Ovary (tissue), 9 donors: ENCODE measurements around the gene SOSTDC1. TPM values are rescaled to one million over a fixed set of nuclear protein-coding genes. Genes with fewer than 3 reads are reported as not detected.

Experiments used
- DNase-seq, 5 donors: peaks; one replicate each; pipeline ENCODE4 v3.0.0-alpha.2; 2019 to 2020
- H3K27ac ChIP-seq, 2 donors: fragments of 200-600 bp; one replicate each; pipeline versions ENCODE4 v1.5.1 to v1.8.0; 2019 to 2022
- H3K27me3 ChIP-seq: fragments of 200-600 bp; one replicate; pipeline ENCODE4 v1.8.0; 2022
- H3K36me3 ChIP-seq: fragments of 200-600 bp; sonication (generic); one replicate; pipeline ENCODE4 v1.5.1; 2019
- H3K4me1 ChIP-seq: one replicate; pipeline ENCODE4 v1.8.1; 2013; ENCODE audit warnings: mild to moderate bottlenecking, moderate library complexity; ENCODE audit not compliant: insufficient read depth
- H3K4me3 ChIP-seq: fragments of 200-600 bp; sonication (generic); one replicate; pipeline ENCODE4 v1.5.1; 2017
- H3K9me3 ChIP-seq, 2 donors: fragments of 200-600 bp in 1 of 2; sonication (generic) in 1 of 2; one replicate each; pipeline versions ENCODE4 v1.5.1 to v1.8.1; 2013 to 2019; ENCODE audit warnings: mild to moderate bottlenecking in 1 of 2, moderate library complexity in 1 of 2
- EP300 ChIP-seq: sonication (generic); formaldehyde crosslinking; IDR thresholded peaks from one replicate; pipeline ENCODE4 v1.6.1; 2017; ENCODE audit warnings: antibody characterized with exemption
- POLR2A ChIP-seq: fragments of 450-650 bp; IDR thresholded peaks from one replicate; pipeline ENCODE4 v1.6.1; 2017; ENCODE audit warnings: antibody characterized with exemption, mild to moderate bottlenecking, moderate library complexity
- WGBS, 3 donors: extraction: QIAGEN DNeasy Blood & Tissue Kit in 1 of 3; methylation state at CpG; one replicate each; pipeline versions ENCODE4 v1.1.5 to v1.1.7; 2013 to 2017; 5-methylcytosine and 5-hydroxymethylcytosine counted together
- intact Hi-C, 4 donors: fragments of 100-400 bp; cut with DNase I; formaldehyde crosslinking; loops; one replicate each; pipeline versions ENCODE4 v1.11.0 to v1.15.1; 2022 to 2023
- polyA plus RNA-seq, 2 donors: library from polyadenylated mRNA; stranded (reverse); fragments of 200-250 nt in 1 of 2; fragments of 350-450 nt in 1 of 2; fragmentation: Illumina TruSeq in 1 of 2; extraction: RNeasy Lipid Tissue Mini Kit (QIAGEN cat#74804) in 1 of 2; gene quantifications; one replicate each; pipeline ENCODE4 v1.2.3, GENCODE V29; 2013 to 2014
- total RNA-seq, 7 donors: library from RNA; depleted of rRNA in 2 of 7; stranded (reverse); fragments of >200 nt in 2 of 7; fragmentation: NEBNext Ultra II Directional in 3 of 7; extraction: Animal tissue kit (Norgen Biotek cat#: 25700) in 3 of 7; gene quantifications; one replicate each; pipeline versions ENCODE4 v1.1.0 to v1.2.4, GENCODE V29; 2016 to 2023
- TF ChIP-seq, protein P1 (sequence below), 3 donors: fragments of 450-650 bp in 2 of 3; fragments of 200-600 bp in 1 of 3; IDR thresholded peaks; one replicate each; pipeline versions ENCODE4 v1.5.1 to v1.8.0; 2016 to 2022; ENCODE audit warnings: antibody characterized with exemption in 3 of 3, mild to moderate bottlenecking in 1 of 3
- donor health status: DM: no; HTN: no; CAD: no; lungs with moderate emphysema.
- donor health status: DM: no; HTN: no; CAD: no.
- donor health status: Bipolar disorder and iron deficiency.
- donor health status: DM: yes; HTN: yes; CAD: no.
- donor health status: DM: no; HTN: no; CAD: no.
- donor health status: DM: yes; HTN: yes; CAD: no.

The SOSTDC1 gene
- total and polyA plus RNA-seq, 9 donors = 0.12 to 10.3 (median 0.60) TPM; not detected in 1

DNA sequence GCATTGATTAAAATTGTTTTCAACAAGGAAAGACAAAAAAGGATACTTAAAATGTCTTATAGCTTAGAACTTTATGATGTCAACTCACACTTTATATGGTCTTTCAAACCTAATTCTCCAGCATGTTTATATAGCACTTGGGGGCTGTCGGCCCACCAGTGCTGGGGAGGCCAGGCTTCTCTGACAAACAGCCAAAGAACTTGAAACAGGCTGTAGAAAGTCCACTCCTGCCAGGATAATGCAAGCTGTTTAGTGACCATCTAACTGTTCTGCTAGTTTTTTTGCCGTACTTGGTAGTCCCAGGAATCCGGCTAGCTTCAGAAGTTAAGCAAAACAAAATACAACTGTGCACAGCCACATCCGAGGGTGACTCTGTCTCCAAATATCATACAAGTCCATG lies 13.6 kb upstream of the SOSTDC1 start:
- H3K4me3 ChIP-seq = no peak overlapping the region
- no peaks in the 10 kb centered on the region for H3K4me1 ChIP-seq
- H3K27ac ChIP-seq = no peak overlapping the region
- TF ChIP-seq POLR2A (no peak), EP300 (no peak)
- TF ChIP-seq, protein P1, sequence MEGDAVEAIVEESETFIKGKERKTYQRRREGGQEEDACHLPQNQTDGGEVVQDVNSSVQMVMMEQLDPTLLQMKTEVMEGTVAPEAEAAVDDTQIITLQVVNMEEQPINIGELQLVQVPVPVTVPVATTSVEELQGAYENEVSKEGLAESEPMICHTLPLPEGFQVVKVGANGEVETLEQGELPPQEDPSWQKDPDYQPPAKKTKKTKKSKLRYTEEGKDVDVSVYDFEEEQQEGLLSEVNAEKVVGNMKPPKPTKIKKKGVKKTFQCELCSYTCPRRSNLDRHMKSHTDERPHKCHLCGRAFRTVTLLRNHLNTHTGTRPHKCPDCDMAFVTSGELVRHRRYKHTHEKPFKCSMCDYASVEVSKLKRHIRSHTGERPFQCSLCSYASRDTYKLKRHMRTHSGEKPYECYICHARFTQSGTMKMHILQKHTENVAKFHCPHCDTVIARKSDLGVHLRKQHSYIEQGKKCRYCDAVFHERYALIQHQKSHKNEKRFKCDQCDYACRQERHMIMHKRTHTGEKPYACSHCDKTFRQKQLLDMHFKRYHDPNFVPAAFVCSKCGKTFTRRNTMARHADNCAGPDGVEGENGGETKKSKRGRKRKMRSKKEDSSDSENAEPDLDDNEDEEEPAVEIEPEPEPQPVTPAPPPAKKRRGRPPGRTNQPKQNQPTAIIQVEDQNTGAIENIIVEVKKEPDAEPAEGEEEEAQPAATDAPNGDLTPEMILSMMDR (IDR thresholded peaks at IDR 0.05) = no peak
- no peaks in the 10 kb centered on the region for H3K9me3 ChIP-seq
- intact Hi-C loops = no loop called here
- 66 to 70% (median 66%) methylated on average over 4 of the region's 4 CpGs for WGBS, 3 donors
- H3K27me3 ChIP-seq = no peaks in the 10 kb centered on the region
- H3K36me3 ChIP-seq = no peaks in the 10 kb centered on the region
- no peak for DNase-seq

DNA sequence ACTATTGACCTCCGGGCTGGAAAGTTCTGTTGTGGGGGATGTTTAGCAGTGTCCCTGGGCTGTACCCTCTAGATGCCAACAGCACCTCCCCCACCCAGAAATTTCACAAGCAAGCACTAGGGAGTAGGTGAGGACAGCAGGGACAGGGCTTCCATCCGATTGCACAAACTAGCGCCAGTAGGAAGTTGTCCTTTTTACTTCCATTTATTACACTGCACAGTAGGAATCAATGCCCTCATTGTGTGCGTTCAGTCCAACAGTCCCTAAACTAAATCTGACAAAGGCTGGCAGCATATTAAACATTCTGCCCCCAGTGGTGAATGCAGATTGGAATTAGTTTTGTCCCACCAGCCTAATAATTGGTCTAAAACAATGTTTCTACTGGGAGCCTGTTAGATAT lies 6.4 kb upstream of the SOSTDC1 start:
- no peak for TF ChIP-seq POLR2A
- TF ChIP-seq, protein P1 (IDR thresholded peaks at IDR 0.05) = no peak
- no peak for TF ChIP-seq EP300
- Histone ChIP-seq H3K4me1 (no peaks in the 10 kb centered on the region), H3K4me3 (no peak overlapping the region), H3K27me3 (no peaks in the 10 kb centered on the region), H3K9me3 (no peaks in the 10 kb centered on the region), H3K36me3 (no peaks in the 10 kb centered on the region), H3K27ac (no peak overlapping the region)
- intact Hi-C loops = no loop called here
- no peak for DNase-seq
- 91 to 98% (median 92%) methylated on average over 4 of the region's 4 CpGs for WGBS, 3 donors

DNA sequence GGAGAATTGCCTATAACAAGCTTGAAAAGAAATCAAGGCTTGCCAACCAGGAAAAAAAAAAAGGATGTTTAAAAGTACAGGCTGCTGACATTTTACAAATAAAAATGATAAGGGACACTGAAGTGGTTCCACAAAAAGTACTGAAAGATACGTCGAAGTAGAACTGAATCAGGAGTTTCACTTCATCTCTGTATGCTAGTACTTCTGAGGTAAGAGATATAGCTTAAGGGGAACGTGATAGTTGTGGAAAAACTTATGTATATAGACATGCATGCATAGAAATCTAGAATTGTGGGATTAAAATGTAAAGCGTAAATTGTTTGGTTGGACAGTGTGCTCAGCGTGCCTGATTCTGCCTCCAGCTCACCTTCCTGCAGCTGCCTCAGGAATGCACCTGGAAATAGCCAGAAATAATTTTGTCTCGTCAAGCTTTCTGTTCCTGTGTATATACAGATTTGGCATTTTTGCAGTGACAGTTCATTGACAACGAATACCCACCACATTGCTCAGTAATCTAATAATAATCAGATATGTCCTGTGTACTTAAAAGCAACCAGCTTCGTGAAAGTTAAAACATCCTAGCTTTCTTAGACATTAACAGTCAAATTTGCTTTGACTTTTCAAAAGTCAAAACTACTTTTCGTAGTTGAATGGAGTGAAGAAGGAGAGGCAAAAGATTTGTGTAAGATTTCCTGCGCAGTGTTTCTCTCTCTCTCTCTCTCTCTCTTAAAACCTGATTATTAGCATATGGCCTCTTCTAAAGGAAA lies 1.4 kb downstream of the SOSTDC1 start:
- Histone ChIP-seq H3K36me3 (no peaks in the 10 kb centered on the region), H3K4me1 (peaks cover 1% of the 10 kb centered on the region), H3K27me3 (no peaks in the 10 kb centered on the region), H3K4me3 (no peak overlapping the region), H3K27ac (no peak overlapping the region), H3K9me3 (no peaks in the 10 kb centered on the region)
- TF ChIP-seq EP300 (no peak), POLR2A (no peak)
- TF ChIP-seq, protein P1 (IDR thresholded peaks at IDR 0.05) = no peak
- no peak for DNase-seq
- 20 to 37% (median 31%) methylated on average over 10 of the region's 10 CpGs for WGBS, 3 donors
- intact Hi-C loops = no loop called here

DNA sequence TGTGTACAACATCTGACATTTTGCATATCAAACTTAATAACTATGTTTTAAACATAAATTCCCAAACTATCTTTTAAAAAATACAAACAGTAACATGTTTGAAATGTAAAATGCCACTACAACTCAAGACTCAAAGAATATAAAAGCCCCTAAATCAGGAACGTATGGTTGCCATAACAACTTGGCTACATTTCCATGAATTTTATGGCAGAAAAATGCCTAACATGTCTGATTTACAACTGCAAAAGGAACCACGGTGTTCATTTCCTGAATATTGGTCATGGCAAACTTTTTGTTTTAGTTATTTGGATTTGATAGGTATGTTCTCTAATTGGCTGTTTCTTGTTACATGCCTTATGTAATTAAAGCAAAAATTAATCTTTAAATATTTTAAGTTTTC lies 2.0 kb downstream of the SOSTDC1 start:
- H3K36me3 ChIP-seq = no peaks in the 10 kb centered on the region
- no peaks in the 10 kb centered on the region for H3K9me3 ChIP-seq
- TF ChIP-seq, protein P1 (IDR thresholded peaks at IDR 0.05) = no peak
- TF ChIP-seq POLR2A (no peak), EP300 (no peak)
- no peaks in the 10 kb centered on the region for H3K27me3 ChIP-seq
- intact Hi-C loops = no loop called here
- no peak for DNase-seq
- whole genome bisulfite sequencing, 3 donors = 13 to 23% (median 22%) methylated on average over 2 of the region's 2 CpGs
- H3K4me1 ChIP-seq = peaks cover 1% of the 10 kb centered on the region
- no peak overlapping the region for H3K4me3 ChIP-seq
- H3K27ac ChIP-seq = no peak overlapping the region
